ENCODE measurements around the gene UBASH3B.

The UBASH3B gene

DNA sequence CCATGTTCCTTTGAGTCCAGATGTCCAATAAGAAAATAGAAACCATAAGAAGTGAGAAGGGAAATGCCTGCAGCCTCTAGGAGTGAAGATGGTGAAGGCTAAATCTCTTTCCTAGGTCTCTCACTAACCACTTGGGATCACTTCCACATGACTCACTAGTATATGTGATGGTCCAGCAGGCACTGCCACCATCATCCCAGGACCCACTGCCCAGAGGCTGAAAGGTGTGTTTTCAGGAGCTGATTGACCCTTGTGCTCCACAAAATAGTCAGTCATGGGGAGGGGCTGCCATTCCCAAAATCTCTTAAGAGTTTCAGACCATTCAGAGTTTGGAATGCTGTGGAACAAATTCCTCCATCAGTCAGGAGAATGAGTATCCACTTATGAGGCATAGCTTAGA, 22.9 kb downstream of the UBASH3B start:
- DNase-seq = no peak

DNA sequence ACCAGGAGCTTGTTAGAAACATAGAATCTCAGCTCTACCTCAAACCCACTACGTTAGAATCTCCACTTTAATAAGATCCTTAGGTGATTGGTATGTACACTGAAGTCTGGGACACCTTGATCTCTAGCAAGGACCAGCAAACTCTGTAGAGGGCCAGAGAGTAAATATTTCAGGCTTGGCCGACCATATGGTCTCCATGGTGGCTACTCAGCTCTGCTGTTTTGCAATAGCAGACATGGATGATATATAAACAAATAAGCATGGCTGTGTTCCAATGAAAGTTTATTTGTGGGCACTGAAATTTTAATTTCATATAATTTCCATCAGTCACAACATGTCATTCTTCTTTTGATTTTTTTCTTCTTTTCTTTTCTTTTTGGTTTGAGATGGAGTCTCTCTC, 23.9 kb downstream of the UBASH3B start:
- no peak for DNase-seq

GRCh38 chr11:122681070-122681469, 25.5 kb downstream of the UBASH3B start:
- DNase-seq = no peak

GRCh38 chr11:122681735-122682134, 26.2 kb downstream of the UBASH3B start:
- no peak for DNase-seq

- DNase-seq = no peak
These were observed 26.9 kb downstream of the UBASH3B start for GRCh38 chr11:122682464-122682863.

GRCh38 chr11:122685041-122685440, 29.5 kb downstream of the UBASH3B start:
- no peak for DNase-seq

DNA sequence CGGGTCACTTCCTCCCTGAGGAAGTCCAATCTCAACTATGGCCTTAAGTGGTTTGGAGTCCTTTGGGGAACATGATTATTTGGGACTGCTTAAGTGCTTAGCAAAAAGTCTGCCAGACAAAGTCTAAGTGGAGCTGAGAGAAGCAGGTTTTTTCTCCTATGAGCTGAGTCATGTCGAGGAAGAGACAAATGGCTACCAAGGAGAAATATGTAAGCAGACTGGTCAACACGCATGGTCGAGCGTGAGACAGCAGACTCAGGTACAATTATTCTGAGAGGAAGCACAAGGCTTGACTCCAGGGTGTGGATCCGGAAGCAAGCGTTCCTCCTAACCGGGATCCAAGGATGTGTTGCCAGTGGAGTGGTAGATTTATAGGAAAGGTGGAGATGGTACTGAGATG, 30.6 kb downstream of the UBASH3B start:
- no peak for DNase-seq

DNA sequence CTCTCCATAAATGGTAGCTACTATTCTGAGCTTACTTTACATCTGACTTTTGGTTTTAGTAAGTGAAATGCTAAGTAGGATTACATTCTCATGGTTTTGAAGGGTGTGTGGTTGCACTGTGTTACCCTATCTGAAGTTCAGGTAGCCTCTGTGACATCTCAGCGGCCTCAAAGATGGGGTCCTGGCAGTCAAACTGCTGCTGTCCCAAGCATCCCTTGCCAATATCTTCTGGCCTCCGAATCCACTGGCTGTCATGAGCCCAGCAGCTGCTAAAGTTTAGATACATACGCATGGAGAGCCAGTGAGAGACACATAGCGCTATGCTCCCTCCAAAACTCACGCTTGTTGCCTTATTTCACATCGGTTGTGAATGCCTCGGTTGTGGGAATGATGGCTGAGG, 34.9 kb downstream of the UBASH3B start:
- DNase-seq = no peak

- peak; percentile 31 for DNase-seq
These were observed 35.5 kb downstream of the UBASH3B start for GRCh38 chr11:122690801-122691548.

DNA sequence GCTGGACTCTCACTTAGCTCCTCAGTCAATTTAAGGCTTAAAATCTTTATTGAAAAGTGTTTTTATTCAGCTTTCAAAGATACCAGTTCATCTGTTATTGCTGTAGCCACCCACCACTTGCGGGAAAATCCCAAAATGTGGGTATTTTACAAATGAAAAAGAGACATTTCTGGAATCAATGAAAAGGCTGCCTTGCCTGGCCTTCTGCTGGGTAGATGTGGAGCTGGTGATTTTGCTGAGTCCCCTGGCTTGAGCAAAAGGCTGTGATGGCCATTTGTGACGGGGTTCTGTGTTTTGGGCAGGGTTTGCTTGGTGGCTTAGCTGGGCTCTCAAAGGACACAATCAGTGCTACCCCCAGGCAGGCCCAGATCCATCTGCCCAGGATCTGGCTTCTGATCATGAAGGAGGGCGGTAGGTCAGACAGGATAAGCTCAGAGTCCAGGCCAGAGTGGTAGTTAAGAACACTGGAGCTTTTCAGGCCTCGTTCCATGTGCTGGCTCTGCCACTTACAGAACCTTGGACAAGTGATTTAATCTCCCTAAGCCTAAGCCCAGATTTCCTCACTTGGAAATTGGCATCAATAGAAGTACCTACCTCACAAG, 36.1 kb downstream of the UBASH3B start:
- DNase-seq = no peak

DNA sequence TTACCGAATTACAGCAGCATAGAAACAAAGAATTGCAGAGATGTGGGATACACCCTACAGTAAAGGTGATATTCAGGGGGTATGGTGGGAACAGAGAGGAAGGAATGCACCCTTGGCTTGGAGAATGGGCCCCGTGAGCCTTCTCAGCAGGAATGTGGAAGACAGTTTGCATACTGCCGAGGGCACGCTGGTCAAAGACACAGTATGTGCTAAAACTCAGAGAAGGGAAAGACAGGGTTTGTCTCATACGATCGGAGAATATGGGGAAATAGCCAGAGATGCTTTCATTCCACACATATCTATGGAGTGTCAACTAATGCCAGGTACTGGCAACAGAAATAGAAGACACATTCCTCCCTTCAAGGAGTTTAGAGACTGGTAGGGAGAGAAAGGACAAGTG, 36.9 kb downstream of the UBASH3B start:
- no peak for DNase-seq

DNA sequence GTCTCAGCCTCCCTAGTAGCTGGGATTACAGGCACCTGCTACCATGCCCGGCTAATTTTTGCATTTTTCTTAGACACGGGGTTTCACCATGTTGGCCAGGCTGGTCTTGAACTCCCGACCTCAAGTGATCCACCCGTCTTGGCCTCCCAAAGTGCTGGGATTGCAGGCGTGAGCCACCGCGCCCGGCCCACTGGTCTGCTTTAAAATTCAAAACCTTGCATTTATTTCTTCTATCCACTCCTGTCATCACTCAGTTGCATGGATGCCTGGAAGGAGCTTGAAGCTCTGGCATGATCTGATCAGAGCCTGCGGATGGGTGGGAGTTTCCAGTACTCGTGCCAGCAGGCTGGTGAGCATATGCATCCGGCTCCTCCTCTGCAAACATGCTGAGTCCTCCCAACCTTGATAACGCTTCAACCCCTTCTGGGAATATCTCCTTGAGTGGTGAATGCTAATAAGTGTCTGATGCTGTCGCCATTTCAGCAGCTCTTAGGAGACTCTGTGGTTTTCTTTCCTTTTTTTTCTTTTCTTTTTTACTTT, 39.6 kb downstream of the UBASH3B start:
- DNase-seq = no peak

GRCh38 chr11:122696662-122697061, 41.1 kb downstream of the UBASH3B start:
- DNase-seq = no peak

GRCh38 chr11:122697636-122698167, 42.2 kb downstream of the UBASH3B start:
- no peak for DNase-seq

GRCh38 chr11:122698392-122698791, 42.9 kb downstream of the UBASH3B start:
- DNase-seq = no peak

- DNase-seq = no peak
These were observed 45.1 kb downstream of the UBASH3B start for GRCh38 chr11:122700666-122701065.

GRCh38 chr11:122701143-122701542, 45.6 kb downstream of the UBASH3B start:
- DNase-seq = no peak

DNA sequence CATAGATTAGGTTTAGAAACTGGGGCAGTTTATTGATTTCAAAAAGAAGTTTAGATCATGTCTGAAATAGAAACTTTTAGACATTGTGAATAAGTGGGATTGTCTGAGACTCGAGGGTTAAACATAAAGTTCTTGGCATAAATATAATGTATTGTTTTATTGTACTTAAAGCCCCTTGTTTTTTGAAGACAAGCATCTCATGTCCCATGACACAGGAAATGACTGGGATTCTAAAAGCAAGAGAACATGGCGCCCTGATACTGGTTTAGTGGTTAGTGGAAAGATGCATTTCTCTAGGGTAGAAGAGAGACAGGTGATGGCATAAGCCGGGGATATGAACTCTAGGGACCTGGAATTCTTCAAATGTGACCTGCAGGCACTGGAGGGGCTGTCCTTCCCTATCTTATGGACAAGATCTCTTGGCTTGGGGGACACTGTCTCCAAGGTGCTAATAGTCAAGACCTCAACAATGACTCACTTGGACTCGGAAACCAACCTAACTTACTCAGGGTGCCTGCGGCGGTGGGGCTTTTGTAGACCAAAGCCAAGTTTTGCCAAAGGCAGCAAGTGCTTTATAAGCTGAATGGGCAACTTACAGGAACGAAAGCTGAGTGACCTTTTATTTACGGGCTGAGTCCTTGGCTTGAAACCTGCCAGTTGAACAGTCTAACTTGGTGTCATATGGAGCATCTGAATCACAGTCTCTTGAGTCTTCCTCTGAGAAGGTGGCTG, 48.2 kb downstream of the UBASH3B start:
- no peak for DNase-seq

GRCh38 chr11:122705396-122705795, 49.9 kb downstream of the UBASH3B start:
- DNase-seq = no peak

DNA sequence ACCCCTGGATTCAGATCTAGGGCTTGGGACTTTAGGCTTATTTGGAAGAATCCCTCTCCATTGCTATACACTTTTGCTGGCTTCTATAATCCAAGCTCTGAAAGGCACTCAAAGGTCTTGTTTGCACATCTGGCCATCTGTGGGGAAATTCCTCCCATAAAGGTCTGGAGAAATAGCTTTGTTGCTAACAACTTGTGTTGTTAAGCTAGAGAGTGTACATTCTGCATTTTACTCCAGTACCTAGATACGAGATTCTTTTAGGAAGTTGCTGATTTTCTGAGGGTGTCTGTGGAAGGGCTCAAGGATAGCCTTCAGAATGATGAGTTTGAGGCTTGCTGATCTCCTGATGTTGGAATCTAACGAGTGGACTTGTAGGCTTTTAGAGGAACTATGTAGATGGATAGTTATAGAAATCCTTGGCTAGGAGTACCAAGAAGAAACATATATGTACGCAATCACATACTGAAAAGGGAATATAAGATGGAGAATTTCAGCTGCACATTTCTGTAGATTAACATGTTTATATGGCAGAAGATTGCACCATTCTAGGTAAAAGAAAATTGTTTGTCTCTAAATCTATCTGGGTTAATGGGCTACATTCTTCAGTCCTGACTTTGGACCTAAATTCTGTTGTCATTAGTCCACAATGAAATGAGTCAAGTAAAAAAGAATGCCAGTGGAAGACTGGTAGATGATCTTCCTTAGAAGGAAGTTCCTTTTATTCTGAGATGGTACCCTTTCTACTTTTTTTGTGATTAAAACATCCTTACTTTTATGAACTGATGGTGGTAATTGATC, 51.0 kb downstream of the UBASH3B start:
- no peak for DNase-seq

GRCh38 chr11:122707111-122707510, 51.6 kb downstream of the UBASH3B start:
- no peak for DNase-seq

DNA sequence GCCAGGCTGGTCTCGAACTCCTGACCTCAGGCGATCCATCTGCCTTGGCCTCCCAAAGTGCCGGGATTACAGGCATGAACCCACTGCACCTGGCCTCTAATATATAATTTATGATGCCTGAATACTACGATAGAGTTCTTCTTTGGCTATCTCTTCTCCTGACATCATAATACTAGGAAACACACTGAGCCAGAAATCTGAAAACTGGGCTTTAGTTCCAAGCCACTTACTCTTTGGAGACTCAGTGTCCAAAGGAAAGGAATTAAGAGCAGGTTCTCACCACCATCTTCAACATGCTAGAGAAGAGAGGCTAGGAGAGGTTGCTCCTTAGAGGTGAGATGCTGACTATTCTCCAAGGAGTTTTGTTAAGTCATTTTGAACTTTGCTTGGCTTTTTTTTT, 52.4 kb downstream of the UBASH3B start:
- DNase-seq = no peak

Data from right kidney (tissue), 1 donor.